Activated T-cell treated with anti-CD3 and anti-CD28 coated beads for 48 hours (primary cell): ENCODE results near the gene FBXO45.
"Not testable (repeated sequence)": the region's sequence is repeated elsewhere in the genome, so short reads cannot be mapped to it uniquely, and the experiment has no call there.

Experiments
- DNase-seq: peaks from one replicate; pipeline ENCODE4 v3.0.0-alpha.2; 2020; ENCODE audit warnings: low read depth

FBXO45 gene

DNA sequence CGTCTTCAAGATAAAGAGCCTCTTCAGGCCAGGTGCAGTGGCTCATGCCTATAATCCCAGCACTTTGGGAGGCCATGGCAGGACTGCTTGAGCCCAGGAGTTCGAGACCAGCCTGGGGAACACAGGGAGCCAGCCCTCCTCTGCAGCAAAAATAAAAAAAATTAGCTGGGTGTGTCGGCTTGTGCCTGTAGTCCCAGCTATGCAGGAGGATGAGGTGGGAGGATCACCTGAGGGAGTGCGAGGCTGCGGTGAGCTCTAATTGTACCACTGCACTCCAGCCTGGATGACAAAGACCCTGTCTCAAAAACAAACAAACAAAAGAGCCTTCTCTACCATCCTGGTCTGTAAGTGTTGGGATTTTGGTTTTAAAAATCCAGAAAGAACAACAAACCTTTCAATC, 11.2 kb upstream of the FBXO45 start:
- DNase-seq = no peak

DNA sequence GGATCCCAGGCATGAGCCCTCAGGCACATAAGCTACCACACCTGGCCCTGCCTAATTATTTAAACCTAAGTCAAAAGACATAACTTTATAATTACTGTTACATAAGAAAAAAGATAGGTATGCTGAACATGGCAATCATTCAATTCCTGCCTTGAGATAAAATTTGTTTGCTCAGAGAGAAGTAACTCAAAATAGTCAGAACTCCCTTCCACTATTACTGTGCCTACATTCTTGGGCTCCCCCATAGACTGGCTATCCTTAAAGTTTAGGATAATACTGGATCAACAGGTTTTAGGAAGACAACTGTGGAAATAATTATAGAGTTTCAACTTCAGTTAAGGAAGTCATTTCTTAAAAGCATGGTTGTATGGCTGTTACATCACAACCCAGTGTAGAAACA, 10.0 kb upstream of the FBXO45 start:
- DNase-seq = no peak

DNA sequence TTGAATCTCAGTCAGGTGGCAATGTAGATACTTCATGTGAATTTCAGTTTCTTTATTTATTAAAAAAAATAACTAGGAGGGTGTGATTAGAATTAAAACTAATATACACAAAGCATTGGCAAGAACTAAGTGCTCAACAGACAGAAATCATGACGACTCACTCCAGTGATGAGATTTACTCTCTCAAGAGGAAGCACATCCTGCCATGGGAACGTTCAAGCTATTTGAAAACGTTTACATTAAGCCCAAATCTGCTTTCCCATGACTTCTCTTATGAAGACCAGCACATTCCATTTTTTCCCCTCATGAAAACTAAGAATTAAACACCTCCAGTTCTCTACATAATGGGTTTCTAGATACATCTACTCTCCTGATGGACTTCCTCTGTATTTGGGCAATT, 8.6 kb upstream of the FBXO45 start:
- no peak for DNase-seq

DNA sequence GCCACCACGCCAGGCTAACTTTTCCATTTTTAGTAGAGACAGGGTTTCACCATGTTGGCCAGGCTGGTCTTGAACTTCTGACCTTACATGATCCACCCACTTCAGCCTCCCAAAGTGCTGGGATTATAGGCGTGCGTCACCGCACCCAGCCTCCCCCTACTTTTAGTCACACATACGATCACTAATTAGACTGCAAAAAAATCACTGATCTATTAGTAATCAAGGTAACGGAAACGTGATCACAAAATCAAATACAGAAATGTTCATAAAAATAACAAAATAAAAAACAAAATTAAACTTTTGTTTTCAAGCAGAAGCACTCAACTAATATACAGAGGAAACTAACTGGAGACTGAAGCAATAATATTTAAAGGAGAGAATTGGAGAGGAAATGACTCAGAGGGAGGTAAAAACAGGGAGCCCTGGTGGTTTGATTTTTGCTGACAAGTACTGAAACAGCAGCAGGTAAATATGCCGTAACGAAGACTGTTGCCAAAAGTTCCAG, 4.7 kb upstream of the FBXO45 start:
- DNase-seq = no peak

DNA sequence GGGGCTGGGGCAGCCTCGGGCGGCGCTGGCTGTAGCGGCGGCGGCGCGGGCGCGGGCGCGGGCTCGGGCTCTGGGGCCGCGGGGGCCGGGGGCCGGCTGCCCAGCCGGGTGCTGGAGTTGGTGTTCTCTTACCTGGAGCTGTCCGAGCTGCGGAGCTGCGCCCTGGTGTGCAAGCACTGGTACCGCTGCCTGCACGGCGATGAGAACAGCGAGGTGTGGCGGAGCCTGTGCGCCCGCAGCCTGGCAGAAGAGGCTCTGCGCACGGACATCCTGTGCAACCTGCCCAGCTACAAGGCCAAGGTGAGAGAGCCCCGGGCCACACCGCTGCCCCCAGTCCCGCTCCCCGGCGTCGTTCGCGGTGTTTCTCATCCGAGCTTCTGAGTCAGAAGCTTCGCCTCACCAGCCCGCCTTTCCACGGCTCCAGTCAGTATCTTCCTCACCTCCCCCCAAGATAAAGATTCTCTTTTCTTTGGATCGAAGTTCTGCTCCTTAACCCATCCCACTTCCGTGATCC, 600 bp downstream of the FBXO45 start:
- peak; percentile 43 for DNase-seq

DNA sequence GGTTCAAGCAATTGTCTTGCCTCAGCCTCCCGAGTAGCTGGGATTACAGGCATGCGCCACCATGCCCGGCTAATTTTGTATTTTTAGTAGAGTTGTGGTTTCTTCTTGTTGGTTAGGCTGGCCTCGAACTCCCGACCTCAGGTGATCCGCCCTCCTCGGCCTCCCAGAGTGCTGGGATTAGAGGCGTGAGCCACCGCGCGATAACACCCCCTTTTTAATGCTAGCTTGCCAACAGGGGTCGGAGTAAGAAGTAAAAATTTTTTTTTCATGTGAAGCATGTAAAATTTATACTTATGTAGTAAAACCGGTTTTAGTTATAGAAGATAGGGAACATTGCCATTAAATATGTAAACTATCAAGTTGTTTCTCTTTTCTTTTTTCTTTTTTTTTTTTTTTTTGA, 1.9 kb downstream of the FBXO45 start:
- not testable (repeated sequence) for DNase-seq

DNA sequence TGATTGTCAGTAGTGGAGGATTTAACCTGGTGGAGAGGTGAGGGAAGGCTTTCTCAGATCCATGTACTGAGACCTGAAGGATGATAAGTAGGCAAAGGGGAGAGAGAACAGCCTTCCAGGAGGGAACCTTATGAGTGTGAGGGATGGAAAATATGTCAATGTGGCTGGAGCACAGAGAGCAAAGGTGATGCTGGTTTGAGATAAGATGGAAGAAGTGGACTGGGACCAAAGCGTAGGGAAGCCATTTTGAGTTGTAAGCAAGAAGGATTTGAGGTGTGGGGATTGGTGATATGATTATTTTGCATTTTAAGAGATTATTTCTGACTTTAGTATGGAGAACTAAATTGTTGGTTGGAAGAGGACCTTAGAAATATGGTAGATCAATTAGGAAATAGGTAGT, 3.9 kb downstream of the FBXO45 start:
- no peak for DNase-seq

DNA sequence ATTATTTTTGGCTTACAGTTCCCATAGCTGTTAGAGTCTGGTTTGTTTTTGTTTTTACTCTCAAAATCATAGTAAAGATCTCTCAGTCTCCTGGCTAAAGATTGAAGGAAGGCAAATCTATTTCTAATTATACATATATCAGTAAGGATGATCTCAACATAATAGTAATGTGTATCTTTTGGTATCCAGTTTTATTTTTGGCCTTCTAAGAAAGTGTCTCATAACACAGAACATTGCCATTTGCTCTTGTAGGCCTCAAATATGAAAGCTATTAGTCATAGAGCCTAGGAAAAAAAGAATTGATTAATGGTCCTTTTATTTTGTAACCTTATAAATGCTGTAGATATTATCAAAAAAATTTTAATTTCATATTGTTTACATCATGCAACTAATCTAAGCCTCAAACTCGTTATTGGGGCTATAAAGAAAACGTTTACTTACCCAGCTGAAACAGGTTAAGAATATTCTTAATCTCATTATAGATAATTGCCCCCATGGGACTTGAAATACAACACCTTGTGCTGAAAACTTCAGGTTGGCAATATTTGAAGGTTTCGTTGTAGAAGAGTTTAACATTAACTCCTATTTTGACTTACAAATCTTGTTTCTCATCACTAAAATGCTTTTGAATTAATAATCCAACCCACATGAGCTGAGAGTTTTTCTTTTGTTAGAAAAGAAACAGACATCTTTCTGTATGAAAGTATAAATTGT, 16.7 kb downstream of the FBXO45 start:
- DNase-seq = no peak

DNA sequence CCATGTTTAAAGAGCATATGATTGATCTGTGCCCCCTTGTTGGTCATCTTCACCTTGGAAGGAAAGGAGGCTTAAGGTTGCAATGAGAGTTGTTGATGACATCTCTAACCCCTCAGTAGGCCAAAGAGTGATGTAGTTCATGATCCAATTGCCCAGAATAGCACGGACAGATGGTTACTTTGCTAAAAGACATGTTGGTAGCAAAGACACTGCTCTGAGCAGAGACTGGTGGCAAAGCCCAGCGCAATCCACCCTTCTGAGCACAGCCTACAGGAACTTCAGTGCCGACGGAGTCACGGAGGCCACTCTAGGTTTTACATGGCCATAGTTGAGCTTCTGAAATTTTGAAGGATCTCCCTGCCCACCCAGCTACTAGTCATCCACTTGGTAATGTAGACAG, 21.8 kb downstream of the FBXO45 start:
- no peak for DNase-seq

DNA sequence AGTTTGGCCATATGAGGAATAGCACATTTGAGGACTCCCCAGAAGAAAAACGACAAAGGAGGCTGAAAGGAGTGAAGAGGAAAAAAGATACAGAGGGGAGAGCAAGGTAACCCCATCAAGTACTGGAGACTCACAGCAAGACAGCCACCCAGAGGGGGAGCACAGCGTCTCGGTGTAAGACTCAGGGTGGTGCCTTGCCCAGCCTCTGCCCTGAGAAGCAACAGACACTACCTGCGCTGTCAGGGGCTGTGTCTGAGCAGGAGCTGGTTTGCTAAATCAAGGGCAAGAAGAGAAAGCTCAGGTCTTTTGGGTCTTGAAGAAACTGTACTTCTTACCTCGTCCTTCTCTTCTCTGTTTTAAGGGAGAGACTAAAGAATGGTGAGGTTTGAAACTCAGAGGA, 27.9 kb downstream of the FBXO45 start:
- DNase-seq = no peak

DNA sequence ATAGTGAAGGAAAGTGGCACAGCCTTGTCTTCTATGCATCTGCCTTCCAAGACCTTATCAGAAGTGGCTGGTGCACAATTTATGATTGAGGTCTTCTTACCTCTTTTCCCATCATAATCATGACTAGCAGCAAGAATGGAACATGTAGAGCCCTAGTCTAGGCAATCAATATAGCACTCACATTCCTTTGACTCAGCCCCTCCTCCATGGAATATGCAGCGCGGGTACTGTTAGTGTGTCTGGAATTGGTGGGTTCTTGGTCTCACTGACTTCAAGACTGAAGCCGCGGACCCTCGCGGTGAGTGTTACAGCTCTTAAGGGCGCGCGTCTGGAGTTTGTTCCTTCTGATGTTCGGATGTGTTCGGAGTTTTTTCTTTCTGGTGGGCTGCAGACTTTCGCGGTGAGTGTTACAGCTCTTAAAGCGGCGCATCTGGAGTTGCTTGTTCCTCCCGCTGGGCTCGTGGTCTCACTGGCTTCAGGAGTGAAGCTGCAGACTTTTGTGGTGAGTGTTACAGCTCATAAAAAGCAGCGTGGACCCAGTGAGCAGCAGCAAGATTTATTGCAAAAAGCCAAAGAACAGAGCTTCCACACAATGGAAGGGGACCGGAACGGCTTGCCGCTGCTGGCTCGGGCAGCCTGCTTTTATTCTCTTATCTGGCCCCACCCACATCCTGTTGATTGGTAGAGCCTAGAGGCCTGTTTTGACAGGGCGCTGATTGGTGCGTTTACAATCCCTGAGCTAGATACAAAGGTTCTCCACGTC, 29.7 kb downstream of the FBXO45 start:
- peak; percentile 21 for DNase-seq

DNA sequence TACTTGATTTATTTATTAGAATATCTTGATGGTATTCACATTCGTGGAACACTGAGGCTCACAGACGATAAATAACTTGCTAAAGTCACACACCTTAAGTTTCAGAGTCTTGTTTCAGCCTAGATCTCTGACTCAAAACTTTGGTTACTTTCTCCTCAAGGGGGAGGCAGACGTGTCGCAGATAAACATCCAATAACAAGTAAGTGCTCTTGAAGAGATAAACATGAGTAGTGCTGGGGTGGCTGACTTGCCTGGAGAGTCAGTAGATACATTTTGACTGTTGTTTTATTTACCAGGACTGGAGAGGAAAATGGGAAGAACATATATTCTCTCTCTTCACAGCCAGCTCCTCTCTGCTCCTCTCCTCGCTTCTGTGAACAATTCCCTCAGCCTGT, 31.3 kb downstream of the FBXO45 start:
- no peak for DNase-seq

DNA sequence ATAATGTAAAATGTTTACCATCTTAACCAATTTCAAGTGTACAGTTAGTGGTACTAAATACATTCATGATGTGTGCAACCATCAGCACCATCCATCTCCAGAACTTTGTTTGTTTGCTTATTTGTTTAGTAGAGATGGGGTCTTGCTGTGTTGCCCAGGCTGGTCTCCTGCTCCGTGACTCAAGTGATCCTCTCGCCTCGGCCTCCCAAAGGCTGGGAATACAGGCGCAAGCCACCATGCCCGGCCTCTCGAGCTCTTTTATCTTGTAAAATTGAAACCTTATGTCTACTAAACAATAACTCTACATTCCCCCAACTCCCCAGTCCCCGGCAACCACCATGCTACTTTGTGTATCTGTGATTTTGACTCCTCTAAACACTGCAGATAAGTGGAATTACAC, 31.9 kb downstream of the FBXO45 start:
- DNase-seq = no peak

DNA sequence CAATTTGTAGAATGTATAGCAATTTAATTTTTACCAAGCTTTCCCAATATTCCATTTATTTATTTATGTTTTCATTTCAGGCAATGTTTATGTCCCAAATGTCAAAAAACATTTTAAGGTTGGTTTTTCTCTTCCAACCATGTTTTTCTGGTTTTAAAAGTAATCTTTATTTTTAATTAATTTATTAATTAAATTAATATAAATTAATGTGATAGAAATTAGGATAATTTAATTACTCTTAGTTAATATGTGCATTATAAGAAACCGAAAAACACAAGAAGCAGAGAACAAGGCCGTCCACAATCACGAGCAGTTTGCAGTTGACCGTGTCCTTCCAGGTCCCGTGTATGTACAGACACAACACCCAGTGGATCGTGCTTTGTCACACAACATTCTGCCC, 34.2 kb downstream of the FBXO45 start:
- DNase-seq = no peak

DNA sequence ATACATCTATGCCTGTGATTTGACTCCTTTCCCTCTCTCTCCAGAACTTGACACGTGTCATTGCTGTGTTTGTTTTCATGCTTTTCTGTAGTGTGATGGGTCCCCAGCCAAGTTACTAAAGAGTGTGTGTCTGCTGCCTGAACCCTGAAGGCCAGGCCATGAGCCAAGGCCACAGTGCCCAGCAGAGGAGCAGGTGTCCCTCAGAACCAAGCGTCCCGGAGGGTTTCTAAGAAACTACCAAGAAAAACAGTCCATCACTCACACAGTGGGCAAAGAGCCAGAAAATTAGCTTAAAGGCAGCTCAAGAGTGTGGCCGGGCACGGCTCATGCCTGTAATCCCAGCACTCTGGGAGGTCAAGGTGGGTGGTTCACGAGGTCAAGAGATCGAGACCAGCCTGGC, 35.2 kb downstream of the FBXO45 start:
- DNase-seq = no peak

DNA sequence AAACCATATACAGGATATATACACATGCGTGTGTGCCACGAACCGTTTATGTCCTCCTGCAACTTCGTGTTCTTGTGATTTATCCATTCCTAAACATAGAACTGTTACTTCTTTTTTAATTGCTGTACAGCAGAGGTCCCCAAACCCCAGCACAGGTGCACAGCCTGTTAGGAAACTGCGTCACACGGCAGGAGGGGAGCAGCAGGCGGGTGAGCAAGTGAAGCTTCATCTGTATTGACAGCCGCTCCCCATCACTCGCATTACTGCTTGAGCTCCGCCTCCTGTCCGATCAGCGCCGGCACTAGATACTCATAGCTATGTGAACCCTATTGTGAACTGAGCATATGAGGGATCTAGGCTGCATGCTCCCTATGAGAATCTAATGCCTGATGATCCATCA, 36.1 kb downstream of the FBXO45 start:
- peak; percentile 37 for DNase-seq

DNA sequence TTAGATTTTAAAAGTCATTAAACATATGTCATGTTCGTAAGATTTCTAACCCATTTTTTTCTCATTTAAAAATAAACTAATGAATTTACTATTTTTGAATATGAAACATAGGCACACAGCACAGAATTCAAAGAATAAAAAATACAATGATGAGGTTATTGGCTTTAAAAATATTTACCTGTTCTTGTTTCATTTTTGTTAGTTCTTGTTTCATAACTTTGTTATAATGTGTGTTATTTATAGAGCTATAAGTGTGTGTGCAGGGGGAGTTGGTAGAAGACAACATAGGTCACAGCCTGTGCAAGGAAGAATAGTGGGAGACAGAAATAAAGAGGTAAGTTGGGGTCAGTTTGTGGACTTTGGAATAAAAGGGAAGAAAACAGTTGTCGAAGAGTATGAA, 40.2 kb downstream of the FBXO45 start:
- DNase-seq = no peak

DNA sequence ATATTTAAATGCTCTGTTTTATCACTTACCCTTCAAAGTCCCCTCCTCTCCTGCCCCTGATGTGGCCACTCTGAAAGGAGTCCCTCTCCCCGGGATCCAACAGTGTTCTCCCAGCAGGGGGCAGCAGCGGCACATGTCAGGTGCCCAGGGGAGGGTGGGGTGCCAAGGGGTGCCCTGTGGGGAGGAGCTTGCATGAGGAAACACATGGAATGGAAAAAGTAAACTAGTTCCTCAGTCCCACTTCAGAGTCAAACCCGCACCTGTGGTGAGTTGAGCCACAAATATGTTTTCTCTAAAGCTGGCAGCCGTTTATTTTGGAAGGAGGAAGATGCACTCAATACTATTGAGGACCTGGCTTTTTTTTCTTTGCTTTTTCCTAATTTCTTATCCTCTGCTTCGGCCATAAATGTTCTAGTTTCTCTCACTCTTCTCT, 40.9 kb downstream of the FBXO45 start:
- DNase-seq = peak; percentile 92

DNA sequence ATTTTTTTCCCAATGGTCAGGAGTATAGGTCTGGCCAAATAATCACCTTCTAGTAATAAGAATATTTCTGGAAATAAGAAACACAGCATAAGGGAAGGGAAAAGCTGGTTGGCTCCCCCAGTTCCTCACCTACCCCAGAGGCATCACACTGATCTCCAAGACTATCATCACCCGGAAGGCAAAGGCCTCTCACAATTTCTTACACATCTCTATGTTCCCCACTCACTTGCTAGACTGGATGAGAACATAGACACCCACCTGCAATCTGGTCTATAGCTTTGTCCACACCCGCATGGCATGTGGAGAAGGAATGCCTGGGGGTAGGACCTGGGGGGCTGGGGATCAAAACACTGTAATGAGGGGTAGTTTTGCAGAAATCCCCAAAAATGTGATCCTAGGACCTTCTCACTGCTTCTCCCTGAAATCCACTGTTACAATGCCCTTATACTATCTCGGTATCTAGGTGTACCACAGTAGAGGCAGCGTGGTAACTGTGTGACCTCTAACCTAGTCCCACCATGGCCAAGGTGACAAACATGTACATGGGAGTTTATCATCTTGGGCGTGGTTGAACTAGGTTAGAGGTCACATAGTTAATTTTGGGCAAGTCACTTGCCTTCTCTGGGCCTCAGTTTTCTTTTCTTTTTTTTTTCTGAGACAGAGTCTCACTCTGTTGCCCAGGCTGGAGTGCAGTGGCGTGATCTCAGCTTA, 41.5 kb downstream of the FBXO45 start:
- DNase-seq = no peak

DNA sequence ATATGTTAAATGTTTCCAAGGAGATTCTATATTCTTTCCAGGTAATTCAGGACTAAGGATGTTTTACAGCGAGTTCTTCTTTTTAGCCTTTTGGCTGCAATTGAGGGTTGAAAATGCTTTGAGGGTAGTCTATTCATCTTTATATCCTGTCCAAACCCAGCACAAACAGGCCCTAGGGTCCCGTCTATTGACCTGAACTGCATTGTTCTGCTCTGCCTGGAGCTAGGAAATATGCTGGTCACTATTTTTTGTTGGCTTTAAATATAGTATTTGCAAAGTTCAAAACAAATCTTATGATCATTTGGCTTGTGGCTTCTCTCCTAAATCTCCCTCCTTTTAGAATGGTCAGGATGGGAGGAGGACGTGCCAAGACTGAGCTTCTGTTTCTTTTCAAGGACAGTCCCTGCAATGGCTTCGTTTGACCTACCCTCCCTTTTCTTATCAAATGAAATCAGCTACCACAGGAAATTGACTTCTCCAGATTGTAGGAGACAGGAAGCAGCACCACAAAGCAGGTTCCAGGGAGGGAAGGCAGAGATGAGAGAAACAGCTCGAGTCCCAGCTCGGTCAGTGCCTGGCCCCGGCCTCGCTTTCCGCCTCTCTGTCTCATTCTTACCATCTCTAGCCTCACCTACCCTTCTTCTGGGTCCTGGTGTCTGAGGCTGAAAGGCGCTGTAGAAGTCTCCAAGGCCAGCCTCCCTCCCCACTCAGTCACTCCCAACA, 43.5 kb downstream of the FBXO45 start:
- no peak for DNase-seq

DNA sequence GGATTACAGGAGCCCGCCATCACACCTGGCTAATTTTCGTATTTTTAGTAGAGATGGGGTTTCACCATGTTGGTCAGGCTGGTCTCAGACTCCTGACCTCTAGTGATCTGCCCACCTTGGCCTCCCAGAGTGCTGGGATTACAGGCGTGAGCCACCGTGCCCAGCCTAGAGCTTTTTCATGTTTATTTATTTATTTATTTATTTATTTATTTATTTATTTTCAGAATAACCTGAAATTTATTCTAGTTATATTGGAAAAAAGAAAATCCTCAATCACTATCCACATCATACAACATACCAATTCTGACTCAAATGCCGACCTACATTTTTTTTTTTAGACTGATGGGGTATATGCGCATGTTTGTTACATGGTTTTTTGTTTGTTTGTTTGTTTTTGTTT, 46.8 kb downstream of the FBXO45 start:
- DNase-seq = not testable (repeated sequence)

DNA sequence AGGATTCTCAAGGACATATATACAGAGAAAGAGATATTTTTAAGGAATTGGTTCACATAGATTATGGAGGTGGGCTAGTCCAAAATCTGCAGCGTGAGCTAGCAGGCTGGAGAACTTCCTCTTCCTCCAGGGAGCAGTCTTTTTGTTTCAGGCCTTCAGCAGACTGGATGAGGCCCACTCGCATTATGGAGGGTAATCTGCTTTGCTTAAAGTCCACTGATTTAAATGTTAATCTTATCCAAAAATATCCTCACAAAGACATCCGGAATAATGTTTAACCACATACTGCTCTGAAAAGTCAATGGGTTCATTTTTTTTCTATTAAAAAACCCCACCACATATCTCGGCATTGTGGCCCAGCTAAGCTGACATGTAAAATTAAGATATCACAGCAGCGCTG, 48.8 kb downstream of the FBXO45 start:
- DNase-seq = no peak
